ENCODE measurements around the gene DCAF11.

DNA sequence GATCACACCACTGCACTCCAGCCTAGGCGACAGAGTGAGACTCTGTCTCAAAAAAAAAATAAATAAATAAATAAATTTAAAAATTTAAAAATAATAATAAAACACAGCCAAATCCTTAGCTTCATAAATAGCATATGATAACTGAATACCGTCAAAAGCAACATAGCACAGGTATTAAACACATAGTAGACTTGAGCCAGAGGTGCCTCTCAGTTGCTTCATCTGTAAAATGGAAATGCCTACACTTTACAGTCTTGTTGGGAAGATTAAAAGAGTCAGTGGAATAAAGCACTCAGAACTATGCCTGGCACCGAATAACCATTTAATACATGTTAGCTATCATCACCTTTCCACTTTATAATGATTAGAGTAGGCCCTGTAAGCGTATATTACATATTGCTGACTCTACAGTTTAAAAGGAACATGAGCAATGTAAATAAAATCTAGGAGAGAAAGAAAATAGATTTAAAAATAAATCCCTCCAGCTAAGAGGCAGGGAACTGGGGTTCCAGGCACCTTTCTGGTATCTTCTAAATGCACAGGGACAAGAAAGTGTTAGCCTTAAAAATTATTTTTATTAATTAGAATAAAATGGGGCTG lies 7.8 kb upstream of the DCAF11 start:
- TF ChIP-seq, protein P1, sequence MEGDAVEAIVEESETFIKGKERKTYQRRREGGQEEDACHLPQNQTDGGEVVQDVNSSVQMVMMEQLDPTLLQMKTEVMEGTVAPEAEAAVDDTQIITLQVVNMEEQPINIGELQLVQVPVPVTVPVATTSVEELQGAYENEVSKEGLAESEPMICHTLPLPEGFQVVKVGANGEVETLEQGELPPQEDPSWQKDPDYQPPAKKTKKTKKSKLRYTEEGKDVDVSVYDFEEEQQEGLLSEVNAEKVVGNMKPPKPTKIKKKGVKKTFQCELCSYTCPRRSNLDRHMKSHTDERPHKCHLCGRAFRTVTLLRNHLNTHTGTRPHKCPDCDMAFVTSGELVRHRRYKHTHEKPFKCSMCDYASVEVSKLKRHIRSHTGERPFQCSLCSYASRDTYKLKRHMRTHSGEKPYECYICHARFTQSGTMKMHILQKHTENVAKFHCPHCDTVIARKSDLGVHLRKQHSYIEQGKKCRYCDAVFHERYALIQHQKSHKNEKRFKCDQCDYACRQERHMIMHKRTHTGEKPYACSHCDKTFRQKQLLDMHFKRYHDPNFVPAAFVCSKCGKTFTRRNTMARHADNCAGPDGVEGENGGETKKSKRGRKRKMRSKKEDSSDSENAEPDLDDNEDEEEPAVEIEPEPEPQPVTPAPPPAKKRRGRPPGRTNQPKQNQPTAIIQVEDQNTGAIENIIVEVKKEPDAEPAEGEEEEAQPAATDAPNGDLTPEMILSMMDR (IDR thresholded peaks at IDR 0.05), result no peak
- TF ChIP-seq POLR2A (IDR thresholded peaks at IDR 0.05), result no peak
